Vagina (tissue), 2 donors: ENCODE measurements around the gene DNASE1L2. TPM values are rescaled to one million over a fixed set of nuclear protein-coding genes. Genes with fewer than 3 reads are reported as not detected.

Source experiments
- DNase-seq, 2 donors: peaks; one replicate each; pipeline ENCODE4 v3.0.0-alpha.2; 2017; ENCODE audit errors: extremely low spot score in 2 of 2
- H3K27ac ChIP-seq: fragments of 200-600 bp; sonication (generic); one replicate; pipeline ENCODE4 v1.5.1; 2019
- H3K27me3 ChIP-seq: fragments of 200-600 bp; sonication (generic); one replicate; pipeline ENCODE4 v1.5.1; 2019
- H3K36me3 ChIP-seq, 2 donors: fragments of 200-600 bp; sonication (generic); one replicate each; pipeline ENCODE4 v1.5.1; 2017 to 2019
- H3K4me1 ChIP-seq: fragments of 200-600 bp; sonication (generic); one replicate; pipeline ENCODE4 v1.5.1; 2019
- H3K4me3 ChIP-seq, 2 donors: fragments of 200-600 bp; sonication (generic); 1 replicate in 1 of 2; 2 replicates in 1 of 2; pipeline ENCODE4 v1.5.1; 2016 to 2019
- H3K9me3 ChIP-seq: fragments of 200-600 bp; sonication (generic); one replicate; pipeline ENCODE4 v1.5.1; 2019
- CTCF ChIP-seq, 3 experiments: fragments of 450-650 bp in 2 of 3; fragments of 200-600 bp in 1 of 3; sonication (generic) in 1 of 3; IDR thresholded peaks; one replicate each; pipeline ENCODE4 v1.5.1; 2017 to 2019; ENCODE audit warnings: antibody characterized with exemption in 3 of 3, mild to moderate bottlenecking in 2 of 3, moderate library complexity in 2 of 3
- POLR2A ChIP-seq, 2 donors: fragments of 450-650 bp; IDR thresholded peaks; one replicate each; pipeline ENCODE4 v1.6.1; 2017; ENCODE audit warnings: antibody characterized with exemption in 2 of 2, mild to moderate bottlenecking in 2 of 2, moderate library complexity in 2 of 2
- POLR2AphosphoS5 ChIP-seq, 2 donors: sonication (generic); formaldehyde crosslinking; IDR thresholded peaks; one replicate each; pipeline ENCODE4 v1.9.0; 2017; ENCODE audit warnings: antibody characterized with exemption in 2 of 2, mild to moderate bottlenecking in 2 of 2, low read depth in 1 of 2; ENCODE audit not compliant: insufficient read depth in 1 of 2
- intact Hi-C: fragments of 100-400 bp; cut with DNase I; formaldehyde crosslinking; loops from one replicate; pipeline ENCODE4 v1.15.1; 2023
- total RNA-seq: library from RNA; depleted of rRNA; stranded (reverse); fragments of >200 nt; gene quantifications from one replicate; pipeline ENCODE4 v1.2.3, GENCODE V29; 2016

Gene DNASE1L2
- total RNA-seq, 1 donor from 2014 or later = 0.74 TPM

- H3K4me1 ChIP-seq = peaks cover 36% of the 10 kb centered on the region
- H3K36me3 ChIP-seq = peaks cover 0 to 58% of the 10 kb centered on the region in 2 donors
- H3K4me3 ChIP-seq = no peak overlapping the region
- H3K27me3 ChIP-seq = no peaks in the 10 kb centered on the region
- no peak for DNase-seq
- no peak overlapping the region for H3K27ac ChIP-seq
- TF ChIP-seq POLR2AphosphoS5 (IDR thresholded peaks at IDR 0.05; ENCODE audit: insufficient read depth in 1 of 2, low read depth in 1 of 2) (no peak), CTCF (IDR thresholded peaks at IDR 0.05) (no peak), POLR2A (IDR thresholded peaks at IDR 0.05) (no peak)
- intact Hi-C loops = no loop called here
- H3K9me3 ChIP-seq = no peaks in the 10 kb centered on the region
Observed at GRCh38 chr16:2229632-2230250, 6.5 kb upstream of the DNASE1L2 start.

- no peak overlapping the region for H3K27ac ChIP-seq
- intact Hi-C loops = no loop called here
- TF ChIP-seq POLR2AphosphoS5 (IDR thresholded peaks at IDR 0.05; ENCODE audit: insufficient read depth in 1 of 2, low read depth in 1 of 2) (no peak), CTCF (IDR thresholded peaks at IDR 0.05) (no peak), POLR2A (IDR thresholded peaks at IDR 0.05) (no peak)
- no peak overlapping the region for H3K4me3 ChIP-seq
- peaks cover 30% of the 10 kb centered on the region for H3K4me1 ChIP-seq
- no peaks in the 10 kb centered on the region for H3K27me3 ChIP-seq
- peaks cover 0 to 64% of the 10 kb centered on the region in 2 donors for H3K36me3 ChIP-seq
- no peak for DNase-seq
- H3K9me3 ChIP-seq = no peaks in the 10 kb centered on the region
Observed at GRCh38 chr16:2230376-2230775, 5.9 kb upstream of the DNASE1L2 start.

GRCh38 chr16:2231016-2231931 lies 5.0 kb upstream of the DNASE1L2 start:
- DNase-seq = no peak
- H3K9me3 ChIP-seq = no peaks in the 10 kb centered on the region
- H3K36me3 ChIP-seq = peaks cover 0 to 67% of the 10 kb centered on the region in 2 donors
- H3K4me3 ChIP-seq = no peak overlapping the region
- intact Hi-C loops = no loop called here
- no peak overlapping the region for H3K27ac ChIP-seq
- TF ChIP-seq POLR2A (IDR thresholded peaks at IDR 0.05) (no peak), POLR2AphosphoS5 (IDR thresholded peaks at IDR 0.05; ENCODE audit: insufficient read depth in 1 of 2, low read depth in 1 of 2) (peak in 1 of 2 donors; percentile 47)
- H3K4me1 ChIP-seq = peaks cover 28% of the 10 kb centered on the region
- H3K27me3 ChIP-seq = no peaks in the 10 kb centered on the region

GRCh38 chr16:2232094-2232990 lies 3.9 kb upstream of the DNASE1L2 start:
- no peak for DNase-seq
- intact Hi-C loops = no loop called here
- Histone ChIP-seq H3K27me3 (peaks cover 6% of the 10 kb centered on the region), H3K4me3 (no peak overlapping the region), H3K9me3 (no peaks in the 10 kb centered on the region), H3K27ac (no peak overlapping the region), H3K4me1 (peaks cover 32% of the 10 kb centered on the region), H3K36me3 (peaks cover 0 to 67% of the 10 kb centered on the region in 2 donors)
- TF ChIP-seq POLR2A (IDR thresholded peaks at IDR 0.05) (no peak), CTCF (IDR thresholded peaks at IDR 0.05) (no peak), POLR2AphosphoS5 (IDR thresholded peaks at IDR 0.05; ENCODE audit: insufficient read depth in 1 of 2, low read depth in 1 of 2) (no peak)
